HFF-Myc (cell line): ENCODE measurements around the gene CACNB3.

Experiments used
- DNase-seq: peaks from one replicate; pipeline ENCODE4 v3.0.0-alpha.2; 2011; ENCODE audit warnings: low read depth; ENCODE audit errors: extremely low read depth
- H3K4me3 ChIP-seq: replicated peaks from 2 replicates; pipeline ENCODE4 v1.5.1; 2011; ENCODE audit warnings: low read depth, mild to moderate bottlenecking, control low read depth, low read length
- TF ChIP-seq, protein P1 (sequence below): IDR thresholded peaks from 2 replicates; pipeline ENCODE4 v1.5.1; 2012; ENCODE audit warnings: mild to moderate bottlenecking, low read depth, low read length, control low read depth; ENCODE audit errors: missing control alignments

The CACNB3 gene

DNA sequence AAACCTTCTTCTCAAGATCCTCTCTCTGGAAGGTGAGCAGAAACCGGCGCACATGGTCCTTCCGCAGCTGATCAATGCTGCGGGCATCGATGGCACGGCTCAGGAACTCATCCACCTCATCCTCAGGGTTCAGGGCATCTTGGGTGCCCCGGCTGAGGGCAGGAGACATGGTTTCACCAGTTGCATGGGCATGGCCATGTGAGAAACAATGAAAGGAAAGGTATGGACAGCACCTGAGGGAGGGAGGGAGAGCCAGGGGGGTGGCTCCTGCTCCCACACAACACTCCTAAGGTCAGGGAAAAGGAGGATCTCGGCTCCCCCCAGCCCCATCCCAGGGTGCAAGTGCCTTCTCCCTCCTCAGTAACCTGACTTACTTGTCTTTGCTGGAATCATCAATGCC is 43.0 kb upstream of the CACNB3 start:
- TF ChIP-seq, protein P1, sequence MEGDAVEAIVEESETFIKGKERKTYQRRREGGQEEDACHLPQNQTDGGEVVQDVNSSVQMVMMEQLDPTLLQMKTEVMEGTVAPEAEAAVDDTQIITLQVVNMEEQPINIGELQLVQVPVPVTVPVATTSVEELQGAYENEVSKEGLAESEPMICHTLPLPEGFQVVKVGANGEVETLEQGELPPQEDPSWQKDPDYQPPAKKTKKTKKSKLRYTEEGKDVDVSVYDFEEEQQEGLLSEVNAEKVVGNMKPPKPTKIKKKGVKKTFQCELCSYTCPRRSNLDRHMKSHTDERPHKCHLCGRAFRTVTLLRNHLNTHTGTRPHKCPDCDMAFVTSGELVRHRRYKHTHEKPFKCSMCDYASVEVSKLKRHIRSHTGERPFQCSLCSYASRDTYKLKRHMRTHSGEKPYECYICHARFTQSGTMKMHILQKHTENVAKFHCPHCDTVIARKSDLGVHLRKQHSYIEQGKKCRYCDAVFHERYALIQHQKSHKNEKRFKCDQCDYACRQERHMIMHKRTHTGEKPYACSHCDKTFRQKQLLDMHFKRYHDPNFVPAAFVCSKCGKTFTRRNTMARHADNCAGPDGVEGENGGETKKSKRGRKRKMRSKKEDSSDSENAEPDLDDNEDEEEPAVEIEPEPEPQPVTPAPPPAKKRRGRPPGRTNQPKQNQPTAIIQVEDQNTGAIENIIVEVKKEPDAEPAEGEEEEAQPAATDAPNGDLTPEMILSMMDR, result no peak
- no peak overlapping the region for H3K4me3 ChIP-seq
- no peak for DNase-seq

DNA sequence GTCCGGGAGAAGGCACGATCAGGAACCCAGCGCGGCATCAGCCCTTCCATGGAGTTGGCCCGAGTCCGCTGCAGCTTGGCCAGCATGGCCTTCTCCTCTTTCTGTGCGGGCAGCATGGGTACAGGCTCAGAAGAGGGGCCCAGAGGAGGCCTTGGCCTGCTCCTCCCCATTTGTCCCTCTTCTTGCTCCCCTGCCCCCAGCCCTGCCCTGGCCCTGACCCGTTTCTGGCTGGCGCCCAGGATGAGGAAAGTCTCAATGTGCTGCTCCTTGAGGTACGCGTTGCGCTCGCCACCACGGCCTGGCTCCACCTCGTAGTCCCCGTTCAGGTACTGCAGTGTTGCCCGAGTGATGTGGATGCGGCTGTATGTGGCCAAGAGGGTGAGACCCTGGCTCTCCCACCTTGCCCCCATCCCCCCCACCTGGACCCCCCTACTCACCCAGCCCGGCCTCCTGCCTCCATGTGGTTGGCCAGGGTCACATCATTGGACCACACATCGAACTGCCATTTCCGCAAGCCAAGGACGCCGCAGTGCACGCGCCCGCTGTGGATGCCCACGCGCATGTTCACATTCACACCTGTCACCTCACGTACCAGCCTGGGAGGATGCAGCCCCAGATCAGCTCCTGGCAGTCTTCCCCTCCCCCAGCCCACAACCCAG is 42.2 kb upstream of the CACNB3 start:
- TF ChIP-seq, protein P1, result no peak
- no peak overlapping the region for H3K4me3 ChIP-seq
- no peak for DNase-seq

DNA sequence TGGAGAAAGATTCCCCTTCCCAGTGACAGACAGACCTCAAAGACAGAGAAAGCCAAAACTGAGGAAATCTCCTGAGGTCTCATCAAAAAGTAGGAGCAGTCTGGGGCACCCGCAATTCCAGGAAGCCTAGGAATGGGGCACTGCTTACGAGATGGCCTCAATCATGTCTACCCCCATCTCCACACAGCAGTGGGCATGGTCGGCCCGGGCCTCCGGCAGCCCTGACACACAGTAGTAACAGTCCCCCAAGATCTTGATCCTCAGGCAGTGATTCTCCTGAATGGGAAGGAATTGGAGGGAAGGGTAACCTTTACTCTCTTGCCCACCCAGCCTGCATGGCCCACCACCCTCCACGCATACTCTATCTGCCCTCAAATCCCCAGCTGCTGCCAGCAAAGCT is 41.3 kb upstream of the CACNB3 start:
- no peak overlapping the region for H3K4me3 ChIP-seq
- TF ChIP-seq, protein P1, result no peak
- no peak for DNase-seq

DNA sequence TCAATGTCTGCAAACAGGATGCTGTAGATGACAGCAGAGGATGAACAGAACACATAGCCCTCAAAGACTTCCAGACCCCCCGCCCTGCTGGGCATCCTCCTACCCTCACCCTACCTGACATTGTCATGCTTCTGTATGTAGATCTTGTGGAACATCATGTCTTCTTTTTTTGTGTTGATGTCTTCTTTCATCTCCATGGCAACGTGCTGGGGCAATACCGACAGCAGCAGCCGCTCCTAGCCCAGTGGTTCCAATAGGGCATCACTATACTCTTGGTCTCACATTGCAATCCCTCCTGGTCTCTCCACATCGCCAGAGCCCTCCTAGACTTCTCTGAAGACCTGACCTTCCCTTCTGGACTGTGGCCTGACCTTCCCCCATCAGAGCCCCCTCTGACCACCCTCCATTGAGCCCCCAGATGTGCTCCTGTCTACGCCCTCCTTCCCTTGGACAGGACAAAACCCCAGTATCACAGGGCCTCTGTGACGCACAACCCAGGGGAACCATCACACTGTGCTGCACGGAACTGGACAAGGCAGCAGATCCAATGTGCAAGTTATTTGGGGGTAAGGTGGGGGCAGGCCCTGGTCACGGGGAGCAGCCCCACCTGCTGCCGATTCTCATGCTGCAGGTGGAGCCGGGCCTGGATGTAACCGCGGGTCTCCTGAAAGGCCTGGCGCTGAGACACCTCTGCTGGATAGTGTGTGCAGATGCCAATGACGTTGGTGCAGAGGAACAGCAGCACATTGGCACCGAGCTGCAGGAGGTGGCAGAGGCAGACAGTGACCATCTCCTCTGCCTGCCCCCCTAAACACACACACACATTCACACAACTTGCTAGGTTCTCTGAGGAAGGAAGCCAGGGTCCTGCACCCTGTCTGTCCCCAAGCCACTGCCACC is 40.5 kb upstream of the CACNB3 start:
- no peak for DNase-seq
- TF ChIP-seq, protein P1, result no peak
- no peak overlapping the region for H3K4me3 ChIP-seq

DNA sequence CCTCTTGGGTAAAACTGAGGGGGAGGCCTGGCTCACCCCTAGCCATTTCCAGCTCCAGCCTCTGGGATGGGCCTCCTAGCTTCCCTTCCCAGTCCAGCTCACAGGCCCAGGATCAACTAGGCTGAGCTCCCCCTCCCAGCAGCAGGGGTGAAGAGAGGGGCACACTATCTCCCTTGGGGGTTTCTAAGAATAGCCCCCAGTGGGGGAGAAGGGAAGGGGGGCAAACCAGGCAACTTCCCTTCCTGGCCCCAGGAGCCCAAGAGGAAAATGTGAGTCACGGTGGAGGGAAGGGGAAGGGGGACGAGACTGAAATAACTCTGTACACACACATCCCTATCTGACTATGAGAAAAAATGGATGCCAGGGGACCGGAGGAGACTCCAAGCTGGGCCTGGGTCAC is 38.4 kb upstream of the CACNB3 start:
- TF ChIP-seq, protein P1, result no peak
- DNase-seq, result no peak
- no peak overlapping the region for H3K4me3 ChIP-seq

DNA sequence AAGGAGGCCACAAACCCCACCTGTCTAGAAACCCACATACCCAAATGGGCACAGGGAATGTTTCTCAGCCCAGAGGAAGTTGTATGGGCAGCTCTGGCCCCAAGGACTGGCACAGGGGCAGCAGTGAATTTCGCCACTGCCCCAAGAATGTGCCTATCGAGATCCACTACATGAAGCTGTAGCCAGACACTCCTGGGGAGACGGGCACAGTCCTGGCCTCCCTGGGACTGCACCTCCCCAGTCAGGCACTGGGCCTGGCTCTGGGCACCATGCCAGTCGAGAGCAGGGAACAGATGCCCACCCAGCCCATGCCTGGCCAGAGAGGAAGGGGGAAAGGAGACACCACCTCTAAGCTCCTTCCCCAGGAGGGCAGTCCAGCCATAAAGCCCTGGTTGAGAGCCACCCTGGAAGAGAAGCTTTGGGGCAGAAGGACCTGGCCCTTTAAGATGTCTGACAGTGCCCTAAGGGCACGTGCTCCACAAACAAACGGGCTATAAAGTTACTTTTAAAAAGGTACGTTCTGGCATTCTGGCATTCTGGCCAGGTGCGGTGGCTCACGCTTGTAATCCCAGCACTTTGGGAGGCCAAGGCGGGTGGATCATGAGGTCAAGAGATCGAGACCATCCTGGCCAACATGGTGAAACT is 37.8 kb upstream of the CACNB3 start:
- H3K4me3 ChIP-seq, result no peak overlapping the region
- TF ChIP-seq, protein P1, result no peak

More for the DNA sequence above, 37.8 kb upstream of the CACNB3 start:
- DNase-seq, result no peak
